GM19468 (cell line): ENCODE data around the gene ZFR2.
"Not testable (repeated sequence)": the region's sequence is repeated elsewhere in the genome, so short reads cannot be mapped to it uniquely, and the experiment has no call there.

Source experiments
- ATAC-seq: cut with Tn5 transposase; IDR thresholded peaks from one replicate; pipeline ENCODE4 v1.9.1; 2021; ENCODE audit warnings: mild to moderate bottlenecking, moderate library complexity, moderate number of reproducible peaks; ENCODE audit not compliant: unreplicated experiment; ENCODE audit errors: extremely low read depth

ZFR2 gene

DNA sequence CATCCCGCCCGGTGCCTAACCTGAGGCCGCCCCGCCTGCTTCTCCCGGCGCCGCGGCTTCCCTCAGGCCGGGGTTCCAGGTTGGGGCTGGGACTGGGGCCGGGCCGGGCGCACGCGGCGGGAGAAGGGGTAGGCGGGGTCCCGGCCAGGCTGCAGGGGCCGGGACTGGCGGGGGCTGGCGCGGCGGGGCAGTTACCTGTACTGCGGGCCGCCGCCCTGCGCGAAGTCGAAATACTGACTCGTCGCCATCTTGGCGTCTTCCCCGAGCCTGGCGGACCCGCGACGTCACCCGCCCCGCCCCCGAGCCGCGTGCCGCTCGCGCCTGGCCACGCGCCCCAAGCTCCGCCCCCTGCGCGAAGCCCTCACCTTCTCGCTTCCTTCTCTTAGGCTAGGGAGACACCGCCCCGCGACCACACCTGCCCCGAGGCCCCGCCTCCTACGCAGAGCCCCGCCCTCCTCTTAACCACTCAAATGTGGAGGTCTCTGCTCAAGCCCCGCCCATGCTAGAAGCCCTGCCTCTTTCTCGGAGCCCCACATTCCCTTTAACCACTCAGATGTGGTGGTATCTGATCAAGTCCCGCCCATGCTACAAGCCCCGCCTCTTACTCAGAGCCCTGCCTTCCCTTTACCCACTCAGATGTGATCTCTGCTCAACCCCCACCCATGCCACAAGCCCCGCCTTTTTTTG is at the start of gene ZFR2:
Gene ZFR2, minus strand, starts transcription at position 269 of the 687 bp plus-strand sequence. Its CDS starts 21 bp downstream, at position 248.
- no peak for ATAC-seq

DNA sequence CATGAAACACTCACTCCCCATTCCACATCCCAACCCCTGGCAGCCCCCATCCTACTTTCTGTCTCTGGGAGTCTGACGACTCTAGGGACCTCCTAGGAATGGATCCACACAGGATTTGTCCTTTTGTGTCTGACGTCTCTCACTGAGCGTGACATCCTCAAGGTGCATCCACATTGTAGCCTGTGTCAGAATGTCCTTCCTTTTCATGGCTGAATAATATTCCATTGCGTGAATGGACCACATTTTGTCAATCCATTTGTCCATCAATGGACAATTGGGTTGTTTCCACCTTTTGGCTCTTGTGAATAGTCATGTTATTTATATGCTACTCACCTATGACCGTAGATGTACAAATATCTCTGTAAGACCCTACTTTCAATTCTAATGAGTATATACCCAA is 47.2 kb upstream of the ZFR2 start:
- no peak for ATAC-seq

DNA sequence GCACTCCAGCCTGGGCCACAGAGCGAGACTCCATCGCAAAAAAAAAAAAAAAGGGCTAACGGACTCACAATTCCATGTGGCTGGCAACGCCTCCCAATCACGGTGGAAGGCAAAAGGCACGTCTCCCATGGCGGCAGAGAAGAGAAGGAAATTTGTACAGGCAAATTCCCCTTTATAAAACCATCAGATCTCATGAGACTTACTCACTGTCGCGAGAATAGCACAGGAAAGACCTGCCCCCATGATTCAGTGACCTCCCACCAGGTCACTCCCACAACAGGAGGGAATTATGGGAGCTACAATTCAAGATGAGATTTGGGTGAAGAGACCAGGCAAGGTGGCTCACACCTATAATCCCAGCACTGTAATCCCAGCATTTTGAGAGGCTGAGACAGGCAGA is 45.4 kb upstream of the ZFR2 start:
- ATAC-seq = no peak

DNA sequence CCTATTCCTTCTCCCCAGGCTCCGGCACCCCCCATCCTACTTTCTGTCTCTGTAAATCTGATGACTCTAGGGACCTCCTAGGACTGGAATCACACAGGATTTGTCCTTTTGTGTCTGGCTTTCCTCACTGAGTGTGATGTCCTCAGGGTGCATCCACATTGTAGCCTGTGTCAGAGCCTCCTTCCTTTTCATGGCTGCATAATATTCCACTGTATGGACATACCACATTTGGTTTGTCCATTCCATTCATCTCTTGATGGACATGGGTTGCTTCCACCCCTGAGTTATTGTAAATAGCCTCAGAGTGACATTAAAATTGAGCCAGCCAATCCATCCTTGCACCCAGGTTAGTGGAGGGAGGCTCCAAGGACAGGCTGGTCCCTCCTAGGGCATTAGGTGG is 41.3 kb upstream of the ZFR2 start:
- ATAC-seq = no peak

DNA sequence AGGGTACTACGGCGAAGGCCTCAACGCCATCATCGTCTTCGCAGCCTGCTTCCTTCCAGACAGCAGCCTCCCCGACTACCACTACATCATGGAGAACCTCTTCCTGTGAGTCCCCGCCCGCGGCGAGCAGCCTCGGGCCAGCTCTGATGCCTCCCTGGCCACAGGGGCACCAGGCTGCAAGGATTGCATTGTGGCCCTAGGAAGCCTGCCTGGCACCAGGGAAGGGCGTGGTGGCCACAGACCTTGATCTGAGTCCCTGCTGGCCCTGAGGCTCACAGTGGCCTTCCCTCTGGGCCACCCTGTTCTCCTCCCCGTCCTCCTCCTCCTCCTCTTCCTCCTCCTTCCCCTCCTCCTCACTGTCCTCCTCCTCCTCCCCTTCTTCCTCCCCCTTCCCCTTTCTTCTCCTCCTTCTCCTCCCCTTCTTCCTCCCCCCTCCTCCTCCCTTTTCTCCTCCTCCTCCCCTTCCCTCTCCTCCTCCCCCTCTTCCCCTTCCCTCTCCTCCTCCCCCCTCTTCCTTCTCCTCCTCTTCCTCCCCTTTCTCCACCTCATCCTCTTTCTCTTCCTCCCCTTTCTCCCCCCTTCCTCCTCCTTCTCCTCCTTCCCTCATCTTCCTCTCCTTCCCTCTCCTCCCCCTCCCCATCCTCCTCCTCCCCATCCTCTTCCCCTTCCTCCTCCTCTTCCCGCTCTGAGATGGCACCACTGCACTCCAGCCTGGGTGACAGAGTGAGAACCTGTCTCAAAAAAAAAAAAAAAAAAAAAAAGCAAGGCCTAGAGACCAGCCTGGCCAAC is 39.6 kb upstream of the ZFR2 start:
- ATAC-seq = no peak

DNA sequence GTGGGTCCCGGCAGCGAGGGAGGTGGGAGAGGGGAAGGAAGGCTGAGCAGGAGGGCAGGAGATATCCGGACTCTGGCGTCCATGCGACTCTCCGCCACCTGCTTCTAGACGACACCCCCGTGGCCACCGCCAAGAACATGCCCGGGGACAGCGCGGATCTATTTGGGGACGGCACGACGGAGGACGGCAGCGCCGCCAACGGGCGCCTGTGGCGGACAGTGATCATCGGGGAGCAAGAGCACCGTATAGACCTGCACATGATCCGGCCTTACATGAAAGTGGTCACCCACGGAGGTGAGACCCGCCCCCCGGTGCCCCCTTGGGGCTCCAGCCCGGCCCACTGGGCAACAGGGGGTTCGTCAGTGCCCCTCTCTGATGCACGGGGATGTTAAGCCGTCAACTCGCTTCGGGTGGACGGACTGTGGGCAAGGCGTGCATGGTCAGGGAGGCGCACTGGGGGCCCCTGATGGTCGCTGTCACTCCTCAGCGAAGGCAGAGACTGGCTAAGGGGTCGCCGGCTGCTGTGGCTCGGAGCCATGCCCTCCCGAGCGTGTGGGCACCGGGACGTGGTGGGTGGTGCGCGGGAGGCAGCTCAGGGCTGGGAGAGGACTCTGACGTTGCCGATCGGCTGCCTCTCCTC is 38.9 kb upstream of the ZFR2 start:
- ATAC-seq = no peak

DNA sequence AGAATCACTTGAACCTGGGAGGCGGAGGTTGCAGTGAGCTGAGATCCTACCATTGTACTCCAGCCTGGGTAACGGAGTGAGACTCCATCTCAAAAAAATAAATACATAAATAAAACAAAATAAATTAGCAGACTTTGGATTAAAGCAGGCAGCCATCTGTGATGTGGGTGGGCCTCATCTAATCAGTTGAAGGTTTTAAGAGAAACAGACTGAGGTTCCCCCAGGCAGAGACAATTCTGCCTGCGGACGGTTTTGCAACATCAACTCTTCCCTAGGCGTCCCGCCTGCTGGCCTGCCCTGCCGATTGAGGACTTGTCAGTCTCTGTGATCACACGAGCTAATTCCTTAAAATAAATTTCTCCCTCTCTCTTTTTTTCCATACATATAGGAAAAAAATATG is 35.4 kb upstream of the ZFR2 start:
- ATAC-seq = no peak

DNA sequence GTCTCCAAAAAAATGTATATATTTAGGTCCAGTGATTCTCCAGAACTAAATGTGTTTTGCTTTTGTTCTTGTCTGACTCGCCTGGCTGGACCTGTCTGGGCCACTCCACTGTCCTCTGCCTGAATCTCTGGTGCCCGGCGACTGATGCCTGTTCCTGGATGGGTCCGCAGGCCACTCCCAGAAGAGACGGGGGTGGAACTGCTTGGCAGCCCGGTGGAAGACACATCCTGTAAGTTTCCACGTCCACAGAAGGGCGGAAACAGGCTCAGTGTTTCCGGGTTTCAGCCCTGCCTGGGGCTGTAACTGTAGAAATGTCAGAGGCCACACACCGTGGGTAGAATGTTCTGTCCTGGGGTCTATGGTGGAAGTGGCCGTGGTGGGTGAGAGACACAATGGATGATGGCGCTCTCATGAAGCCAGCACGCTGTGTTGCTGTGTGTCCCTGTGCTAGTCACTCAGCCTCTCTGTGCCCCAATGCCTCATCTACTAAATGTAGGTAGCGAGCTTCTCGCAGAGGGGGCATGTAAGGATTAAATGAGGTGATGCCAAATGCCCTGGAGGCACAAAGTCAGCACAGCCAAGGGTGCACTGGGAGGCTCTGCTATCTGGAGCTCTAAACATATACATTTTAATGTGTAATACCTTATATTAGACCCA is 33.6 kb upstream of the ZFR2 start:
- no peak for ATAC-seq

DNA sequence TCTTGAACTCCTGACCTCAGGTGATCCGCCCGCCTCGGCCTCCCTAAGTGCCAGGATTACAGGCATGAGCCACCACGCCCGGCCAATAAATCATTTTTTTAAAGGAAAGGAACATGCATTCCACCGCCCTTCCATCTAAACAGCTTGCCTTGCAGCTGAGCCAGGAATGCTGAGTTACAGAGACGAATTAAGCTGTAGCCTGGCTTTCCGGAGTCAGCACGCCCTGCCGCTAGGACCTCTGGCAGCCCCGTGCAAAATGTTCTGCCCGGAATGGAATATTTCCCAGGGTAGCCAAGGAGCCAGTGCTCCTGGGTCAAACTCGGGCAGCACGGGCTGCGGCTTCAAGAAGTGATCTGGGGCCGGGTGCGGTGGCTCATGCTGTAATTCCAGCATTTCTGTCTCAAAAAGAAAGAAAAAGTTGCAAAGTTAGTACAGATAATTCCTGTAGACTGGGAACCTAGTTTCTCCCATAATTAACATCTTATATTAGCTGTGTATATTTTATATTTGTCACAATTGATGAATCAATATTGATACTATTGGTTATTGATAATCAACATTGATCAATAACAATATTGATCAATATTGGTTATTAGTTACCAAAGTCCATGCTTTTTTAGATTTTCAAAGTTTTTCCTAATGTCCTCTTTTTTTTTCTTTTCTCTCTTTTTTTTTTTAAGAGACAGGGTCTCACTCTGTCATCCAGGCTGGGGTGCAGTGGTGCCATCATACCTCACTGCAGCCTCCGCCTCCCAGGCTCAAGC is 30.9 kb upstream of the ZFR2 start:
- ATAC-seq = no peak

DNA sequence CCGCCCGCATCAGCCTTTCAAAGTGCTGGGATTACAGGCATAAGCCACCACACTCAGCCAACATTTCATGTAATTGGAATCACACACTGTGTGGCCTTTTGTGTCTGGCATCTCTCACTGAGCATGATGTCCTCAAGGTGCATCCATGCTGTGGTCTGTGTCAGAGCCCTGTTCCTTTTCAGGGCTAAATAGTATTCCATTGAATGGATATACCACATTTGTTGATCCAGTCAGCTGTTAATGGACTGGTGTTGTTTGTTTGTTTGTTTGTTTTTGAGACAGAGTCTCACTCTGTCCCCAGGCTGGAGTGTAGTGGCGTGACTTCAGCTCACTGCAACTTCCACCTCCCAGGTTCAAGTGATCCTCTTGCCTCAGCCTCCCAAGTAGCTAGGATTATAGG is 29.6 kb upstream of the ZFR2 start:
- no peak for ATAC-seq

DNA sequence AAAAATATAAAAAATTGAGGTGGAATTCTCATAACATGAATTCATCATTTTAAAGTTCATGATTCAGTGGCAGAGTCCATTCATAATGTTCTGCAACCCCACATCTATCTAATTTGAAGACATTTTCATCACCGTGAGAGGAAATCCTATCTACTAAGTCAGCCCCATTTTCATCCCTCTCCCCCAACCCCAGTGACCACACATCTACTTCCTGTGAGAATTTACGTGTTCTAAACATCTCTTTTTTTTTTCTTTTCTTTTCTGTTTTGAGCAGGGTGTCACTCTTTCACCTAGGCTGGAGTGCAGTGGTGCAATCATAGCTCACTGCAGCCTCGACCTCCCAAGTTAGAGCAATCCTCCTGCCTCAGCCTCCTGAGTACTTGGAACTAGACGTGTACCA is 29.1 kb upstream of the ZFR2 start:
- ATAC-seq = no peak

DNA sequence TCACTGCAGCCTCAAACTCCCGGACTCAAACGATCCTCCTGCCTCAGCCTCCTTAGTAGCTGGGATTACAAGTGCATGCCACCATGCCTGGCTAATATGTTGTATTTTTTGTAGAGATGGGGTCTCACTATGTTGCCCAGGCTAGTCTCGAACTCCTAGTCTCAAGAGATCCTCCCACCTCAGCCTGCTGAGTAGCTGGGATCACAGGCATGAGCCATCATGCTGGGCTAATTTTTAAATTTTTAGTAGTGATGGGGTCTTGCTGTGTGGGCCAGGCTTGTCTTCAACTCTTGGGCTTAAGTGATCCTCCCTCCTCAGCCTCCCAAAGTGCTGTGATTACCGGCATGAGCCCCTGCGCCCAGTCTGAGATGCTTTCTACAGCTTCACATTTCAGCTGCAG is 26.9 kb upstream of the ZFR2 start:
- ATAC-seq = no peak

DNA sequence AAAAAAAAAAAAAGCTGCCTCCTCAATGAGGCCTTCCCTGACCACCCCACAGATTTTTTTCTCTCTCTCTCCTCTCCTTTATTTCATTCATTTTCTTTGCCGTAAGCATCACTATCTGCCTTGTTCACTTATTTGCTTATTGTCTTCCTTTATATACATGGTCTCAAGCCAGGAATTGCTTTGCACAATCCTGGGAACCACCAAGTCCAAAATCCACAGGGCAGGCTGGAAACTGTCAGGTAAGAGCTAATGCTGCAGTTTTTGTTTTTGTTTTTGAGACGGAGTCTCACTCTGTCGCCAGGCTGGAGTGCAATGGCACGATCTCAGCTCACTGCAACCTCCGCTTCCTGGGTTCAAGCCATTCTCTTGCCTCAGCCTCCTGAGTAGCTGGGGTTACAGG is 26.1 kb upstream of the ZFR2 start:
- not testable (repeated sequence) for ATAC-seq

DNA sequence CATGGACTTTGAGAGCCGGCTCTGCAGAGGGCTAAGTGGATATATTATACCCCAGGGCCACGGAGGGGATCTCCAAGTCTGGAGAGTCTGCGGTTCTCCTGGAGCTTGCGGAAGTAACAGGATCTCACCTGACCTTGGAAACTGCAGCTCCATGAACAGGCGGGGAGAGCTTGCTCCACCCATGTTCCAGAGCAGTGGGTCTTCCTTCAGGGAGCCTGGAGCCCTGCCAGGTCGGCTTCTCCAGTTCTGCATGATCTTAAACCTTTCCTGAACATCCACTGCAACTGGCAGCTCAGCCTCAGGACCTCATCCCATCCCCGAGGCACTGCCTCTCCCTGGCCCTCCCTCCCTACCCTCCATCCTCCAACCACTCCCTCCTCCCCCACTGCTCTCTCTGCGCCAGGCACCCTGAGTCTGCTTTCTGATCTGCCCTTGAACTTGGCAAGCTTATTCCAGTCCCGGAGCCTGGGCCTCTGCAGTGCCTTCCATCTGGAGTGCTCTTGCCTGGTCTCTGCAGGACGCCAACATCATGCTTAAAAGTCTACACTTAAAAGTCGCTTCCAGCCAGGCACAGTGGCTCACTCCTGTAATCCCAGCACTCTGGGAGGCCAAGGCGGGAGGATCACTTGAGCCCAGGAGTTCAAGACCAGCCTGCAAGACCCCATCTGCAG is 24.8 kb upstream of the ZFR2 start:
- no peak for ATAC-seq

DNA sequence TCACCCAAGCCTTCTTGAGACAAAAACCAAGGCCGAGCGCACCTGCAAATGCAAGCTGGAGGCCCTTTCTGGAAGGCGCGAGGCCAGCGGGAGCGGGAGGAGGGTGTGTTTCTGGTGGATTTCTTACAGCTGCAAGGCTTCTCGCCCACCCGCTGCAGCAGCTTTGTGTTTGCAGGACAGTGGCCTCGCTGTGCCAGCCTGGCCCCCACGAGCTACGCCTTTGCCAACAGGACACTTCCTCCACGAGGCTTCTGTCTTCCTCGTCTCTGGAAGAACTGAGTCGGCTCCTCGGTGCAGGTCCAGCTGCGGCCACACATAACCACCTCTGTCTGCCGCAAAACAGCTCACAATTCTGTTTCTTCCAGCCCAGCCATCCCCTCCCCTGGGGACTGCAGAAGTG is 21.8 kb upstream of the ZFR2 start:
- no peak for ATAC-seq

DNA sequence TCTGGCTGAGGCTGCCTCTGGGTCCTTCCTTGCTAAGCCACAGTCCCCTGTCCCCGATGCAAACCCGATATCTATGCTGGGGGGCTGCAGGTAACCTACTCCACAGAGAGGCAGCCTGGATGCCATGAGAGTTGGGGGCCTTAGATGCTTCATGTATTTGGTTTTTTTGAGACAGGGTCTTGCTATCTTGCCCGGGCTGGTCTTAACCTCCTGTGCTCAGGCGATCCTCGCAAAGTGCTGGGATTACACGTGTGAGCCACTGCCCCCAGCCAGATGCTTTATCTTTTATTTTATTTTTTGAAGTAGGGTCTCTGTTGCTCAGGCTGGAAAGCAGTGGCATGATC is 13.2 kb upstream of the ZFR2 start:
- ATAC-seq = no peak

DNA sequence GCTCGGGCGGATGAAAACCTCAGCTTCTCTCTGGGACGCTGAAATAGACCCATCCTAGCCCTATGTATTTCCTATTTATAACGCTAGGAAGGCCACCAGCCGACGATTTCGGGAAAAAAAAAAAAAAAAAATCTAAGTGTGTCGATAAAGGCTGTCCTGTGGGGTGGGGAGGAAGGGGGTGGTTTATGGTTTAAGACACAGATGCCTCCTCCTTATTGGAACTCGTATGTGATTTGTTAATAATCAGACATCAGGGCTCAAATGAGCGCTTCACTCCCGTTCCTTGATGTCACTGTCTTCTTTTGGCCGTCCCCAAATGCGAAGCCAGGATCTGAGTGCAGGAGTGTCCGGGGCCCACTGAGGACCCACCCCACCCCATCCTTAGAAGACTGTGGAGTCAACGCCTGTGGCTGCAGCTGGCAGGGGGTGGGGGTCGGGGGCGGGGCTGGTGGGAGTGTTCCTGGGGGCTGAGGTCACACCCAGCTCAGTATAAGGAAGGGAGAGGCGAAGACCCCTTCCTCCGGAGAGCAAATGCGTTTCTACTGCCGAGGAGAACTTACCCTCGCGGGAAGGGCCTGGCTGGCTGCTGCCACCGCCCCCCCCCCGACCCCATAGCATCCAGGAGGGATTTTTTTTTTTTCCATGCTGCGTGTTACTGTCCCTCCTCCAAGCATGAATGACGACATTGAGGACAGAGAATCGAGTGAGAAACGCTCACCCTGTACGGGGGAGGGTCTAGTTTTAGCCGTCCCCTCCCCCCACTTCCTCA is 12.6 kb upstream of the ZFR2 start:
- no peak for ATAC-seq

DNA sequence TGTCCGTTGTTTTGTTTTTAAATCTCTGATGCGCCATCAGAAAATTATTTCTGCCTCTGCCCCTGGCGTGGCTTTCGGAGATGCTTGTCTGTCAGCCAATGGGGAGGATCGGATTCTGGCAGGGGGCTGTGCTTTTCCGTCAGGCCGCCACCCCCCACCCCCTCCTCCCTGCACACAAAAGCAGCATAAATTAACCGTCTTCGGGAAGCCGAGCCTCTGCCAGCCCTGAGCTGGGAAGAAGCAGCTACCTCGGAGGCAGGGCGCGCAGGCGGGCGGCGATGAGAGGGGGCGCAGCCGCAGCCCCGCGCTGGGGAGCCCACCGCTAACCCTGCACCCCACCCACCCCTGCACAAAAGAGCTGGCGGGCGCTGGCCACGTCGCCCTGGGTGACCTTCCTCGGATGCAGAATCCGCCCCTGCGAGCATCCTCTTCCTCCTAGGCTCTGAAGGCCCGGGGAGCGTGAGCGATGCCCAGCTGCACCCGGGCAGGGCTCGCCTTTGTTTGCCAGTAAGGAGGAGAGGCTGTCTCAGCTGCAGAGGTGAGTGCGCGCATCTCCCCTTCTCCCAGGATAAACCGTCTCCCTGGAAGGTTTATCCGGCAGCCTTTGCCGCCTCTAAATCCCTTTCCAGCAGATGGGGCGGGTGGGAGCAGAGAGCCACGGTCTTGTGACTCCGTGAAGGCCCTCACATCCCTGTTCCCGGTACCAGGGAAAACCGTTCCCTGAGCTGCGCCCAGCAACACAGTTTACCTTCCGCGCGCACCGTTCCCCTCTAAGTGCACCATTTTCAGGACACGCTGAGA is 11.8 kb upstream of the ZFR2 start, which contains the start of gene ATCAY:
Gene ATCAY, plus strand, starts transcription at position 215 of the 801 bp plus-strand sequence. CDS start 5,083 bp downstream, outside the sequence.
- no peak for ATAC-seq
